Tibial nerve (tissue), 4 donors: ENCODE data around the gene NOD2.

Experiments used
- EP300 ChIP-seq, 2 donors: sonication (generic); formaldehyde crosslinking; IDR thresholded peaks; one replicate each; pipeline ENCODE4 v1.6.1; 2017; ENCODE audit warnings: antibody characterized with exemption in 2 of 2, mild to moderate bottlenecking in 1 of 2
- POLR2A ChIP-seq, 2 donors: fragments of 450-650 bp; IDR thresholded peaks; one replicate each; pipeline ENCODE4 v1.6.1; 2017; ENCODE audit warnings: antibody characterized with exemption in 2 of 2, mild to moderate bottlenecking in 2 of 2, moderate library complexity in 2 of 2
- TF ChIP-seq, protein P1 (sequence below), 5 experiments: fragments of 200-600 bp in 3 of 5; fragments of 450-650 bp in 2 of 5; sonication (generic) in 3 of 5; IDR thresholded peaks; one replicate each; pipeline ENCODE4 v1.5.1; 2016 to 2019; ENCODE audit warnings: antibody characterized with exemption in 5 of 5, mild to moderate bottlenecking in 3 of 5, moderate library complexity in 2 of 5

DNA sequence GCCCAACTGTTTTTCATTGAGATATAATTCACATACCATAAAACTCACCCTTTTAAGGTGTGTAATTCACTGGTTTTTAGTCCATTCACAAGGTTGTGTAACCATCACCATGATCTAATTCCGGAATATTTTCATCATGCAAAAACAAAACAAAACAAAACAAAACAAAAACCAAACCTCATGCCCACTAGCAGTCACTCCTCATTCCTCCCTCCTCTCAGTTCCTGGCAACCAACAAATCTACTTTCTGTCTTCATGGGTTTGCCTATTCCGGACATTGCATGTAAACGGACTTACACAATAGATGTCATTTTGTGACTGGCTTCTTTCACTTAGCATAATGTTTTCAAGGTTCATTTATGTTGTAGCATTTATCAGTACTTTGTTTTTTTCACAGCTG, 4.5 kb upstream of the NOD2 start:
- no peak for TF ChIP-seq POLR2A (IDR thresholded peaks at IDR 0.05)
- TF ChIP-seq, protein P1, sequence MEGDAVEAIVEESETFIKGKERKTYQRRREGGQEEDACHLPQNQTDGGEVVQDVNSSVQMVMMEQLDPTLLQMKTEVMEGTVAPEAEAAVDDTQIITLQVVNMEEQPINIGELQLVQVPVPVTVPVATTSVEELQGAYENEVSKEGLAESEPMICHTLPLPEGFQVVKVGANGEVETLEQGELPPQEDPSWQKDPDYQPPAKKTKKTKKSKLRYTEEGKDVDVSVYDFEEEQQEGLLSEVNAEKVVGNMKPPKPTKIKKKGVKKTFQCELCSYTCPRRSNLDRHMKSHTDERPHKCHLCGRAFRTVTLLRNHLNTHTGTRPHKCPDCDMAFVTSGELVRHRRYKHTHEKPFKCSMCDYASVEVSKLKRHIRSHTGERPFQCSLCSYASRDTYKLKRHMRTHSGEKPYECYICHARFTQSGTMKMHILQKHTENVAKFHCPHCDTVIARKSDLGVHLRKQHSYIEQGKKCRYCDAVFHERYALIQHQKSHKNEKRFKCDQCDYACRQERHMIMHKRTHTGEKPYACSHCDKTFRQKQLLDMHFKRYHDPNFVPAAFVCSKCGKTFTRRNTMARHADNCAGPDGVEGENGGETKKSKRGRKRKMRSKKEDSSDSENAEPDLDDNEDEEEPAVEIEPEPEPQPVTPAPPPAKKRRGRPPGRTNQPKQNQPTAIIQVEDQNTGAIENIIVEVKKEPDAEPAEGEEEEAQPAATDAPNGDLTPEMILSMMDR (IDR thresholded peaks at IDR 0.05): no peak
- TF ChIP-seq EP300 (IDR thresholded peaks at IDR 0.05): no peak
